Activated CD4-positive, alpha-beta T cell treated with anti-CD3 and anti-CD28 coated beads, Interleukin-10, Interleukin-2, amounts not matched to agents 100 ng/mL and 50 ng/mL, durations not matched to agents 16 hours and 8 hours (primary cell): ENCODE measurements around the gene SYT13.

Experiments
- DNase-seq: peaks from one replicate; pipeline ENCODE4 v3.0.0-alpha.2; 2020

The SYT13 gene, protein sequence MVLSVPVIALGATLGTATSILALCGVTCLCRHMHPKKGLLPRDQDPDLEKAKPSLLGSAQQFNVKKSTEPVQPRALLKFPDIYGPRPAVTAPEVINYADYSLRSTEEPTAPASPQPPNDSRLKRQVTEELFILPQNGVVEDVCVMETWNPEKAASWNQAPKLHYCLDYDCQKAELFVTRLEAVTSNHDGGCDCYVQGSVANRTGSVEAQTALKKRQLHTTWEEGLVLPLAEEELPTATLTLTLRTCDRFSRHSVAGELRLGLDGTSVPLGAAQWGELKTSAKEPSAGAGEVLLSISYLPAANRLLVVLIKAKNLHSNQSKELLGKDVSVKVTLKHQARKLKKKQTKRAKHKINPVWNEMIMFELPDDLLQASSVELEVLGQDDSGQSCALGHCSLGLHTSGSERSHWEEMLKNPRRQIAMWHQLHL

DNA sequence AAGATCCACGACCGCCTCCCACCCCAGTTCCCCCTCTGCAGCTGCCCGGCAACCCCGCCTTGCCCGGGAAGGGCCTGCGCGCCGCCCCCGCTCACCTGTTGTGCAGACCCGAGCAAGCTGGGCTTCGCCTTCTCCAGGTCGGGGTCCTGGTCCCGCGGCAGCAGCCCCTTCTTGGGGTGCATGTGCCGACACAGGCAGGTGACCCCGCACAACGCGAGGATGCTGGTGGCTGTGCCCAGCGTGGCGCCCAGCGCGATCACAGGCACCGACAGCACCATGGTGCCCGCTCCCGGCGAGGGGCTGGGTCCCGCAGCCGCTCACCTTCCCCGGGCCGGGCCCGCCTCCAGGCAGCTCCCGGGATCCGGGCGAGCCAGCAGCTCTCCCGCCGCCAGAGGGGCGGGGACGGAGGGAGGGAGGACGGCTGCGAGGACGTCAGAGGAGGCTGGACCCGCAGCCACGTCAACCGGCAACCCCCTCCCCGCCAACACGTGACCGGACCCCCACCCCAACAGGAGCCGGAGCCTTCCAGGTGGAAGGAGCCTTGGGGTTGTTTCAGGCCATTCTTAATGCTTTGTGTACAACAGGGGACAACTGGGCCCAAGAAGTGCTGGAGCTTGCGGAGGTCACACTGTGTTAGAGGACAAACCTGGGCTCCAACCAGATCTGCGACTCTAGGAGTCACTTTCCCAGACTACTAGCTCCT, at the start of gene SYT13:
Gene SYT13, minus strand, starts transcription at position 412 of the 703 bp plus-strand sequence. Its CDS starts 134 bp downstream, at position 278.
- DNase-seq, result no peak

DNA sequence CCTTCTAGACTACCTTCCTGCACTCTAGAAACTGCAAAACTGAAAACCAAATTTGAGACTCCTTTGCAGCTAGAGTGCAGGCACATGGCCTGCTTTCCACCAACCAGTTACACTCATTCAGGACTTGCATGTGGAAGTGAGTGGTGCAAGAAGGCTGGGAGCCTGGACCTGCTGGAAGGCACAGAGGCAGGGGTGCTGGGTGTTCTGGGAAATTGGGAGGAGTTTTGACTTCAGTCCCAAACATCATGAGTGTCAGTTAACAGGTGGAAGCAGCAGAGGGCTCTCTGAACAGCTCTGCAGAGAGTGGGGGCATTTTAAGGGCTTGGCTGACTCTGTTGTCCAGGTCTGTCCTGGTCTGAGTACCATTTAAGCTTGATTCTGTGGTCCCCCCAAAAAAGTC, 49.3 kb upstream of the SYT13 start:
- DNase-seq, result no peak

DNA sequence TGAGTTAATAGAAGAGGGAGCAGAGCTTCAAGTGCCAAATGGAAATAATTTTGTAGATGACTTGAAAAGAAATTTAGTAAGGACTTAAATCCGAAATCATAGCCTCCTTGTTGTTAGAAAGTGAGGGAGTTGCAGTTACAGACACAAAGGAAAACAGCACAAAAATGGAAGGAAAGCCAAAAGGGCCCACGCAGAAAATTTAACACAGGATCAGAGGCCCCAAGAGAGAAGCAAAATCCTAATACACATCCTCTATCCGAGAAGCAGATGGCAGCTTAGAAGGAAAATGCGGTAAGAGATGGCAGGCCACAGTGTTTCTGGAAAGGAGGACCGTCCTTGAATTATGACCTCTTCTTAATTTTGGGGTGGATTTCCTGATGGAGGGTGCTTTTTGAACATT, 48.7 kb upstream of the SYT13 start:
- no peak for DNase-seq

DNA sequence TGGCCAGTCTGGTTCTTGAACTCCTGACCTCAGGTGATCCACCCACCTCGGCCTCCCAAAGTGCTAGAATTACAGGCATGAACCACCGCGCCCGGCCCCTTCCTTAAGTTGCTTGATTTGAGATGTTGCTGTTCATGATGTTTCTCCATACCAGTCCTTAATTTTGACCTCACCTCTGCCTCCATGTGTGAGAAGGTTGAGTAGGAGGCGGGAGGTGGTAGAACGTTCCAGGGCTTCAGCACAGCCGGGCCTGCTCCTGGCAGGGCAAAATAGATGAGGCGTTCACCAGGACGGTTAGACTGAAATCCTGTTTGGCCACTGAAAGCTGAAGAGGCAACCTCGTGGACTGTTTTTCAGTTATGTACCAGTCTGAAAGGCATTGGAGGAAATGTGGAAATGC, 48.3 kb upstream of the SYT13 start:
- DNase-seq, result no peak

DNA sequence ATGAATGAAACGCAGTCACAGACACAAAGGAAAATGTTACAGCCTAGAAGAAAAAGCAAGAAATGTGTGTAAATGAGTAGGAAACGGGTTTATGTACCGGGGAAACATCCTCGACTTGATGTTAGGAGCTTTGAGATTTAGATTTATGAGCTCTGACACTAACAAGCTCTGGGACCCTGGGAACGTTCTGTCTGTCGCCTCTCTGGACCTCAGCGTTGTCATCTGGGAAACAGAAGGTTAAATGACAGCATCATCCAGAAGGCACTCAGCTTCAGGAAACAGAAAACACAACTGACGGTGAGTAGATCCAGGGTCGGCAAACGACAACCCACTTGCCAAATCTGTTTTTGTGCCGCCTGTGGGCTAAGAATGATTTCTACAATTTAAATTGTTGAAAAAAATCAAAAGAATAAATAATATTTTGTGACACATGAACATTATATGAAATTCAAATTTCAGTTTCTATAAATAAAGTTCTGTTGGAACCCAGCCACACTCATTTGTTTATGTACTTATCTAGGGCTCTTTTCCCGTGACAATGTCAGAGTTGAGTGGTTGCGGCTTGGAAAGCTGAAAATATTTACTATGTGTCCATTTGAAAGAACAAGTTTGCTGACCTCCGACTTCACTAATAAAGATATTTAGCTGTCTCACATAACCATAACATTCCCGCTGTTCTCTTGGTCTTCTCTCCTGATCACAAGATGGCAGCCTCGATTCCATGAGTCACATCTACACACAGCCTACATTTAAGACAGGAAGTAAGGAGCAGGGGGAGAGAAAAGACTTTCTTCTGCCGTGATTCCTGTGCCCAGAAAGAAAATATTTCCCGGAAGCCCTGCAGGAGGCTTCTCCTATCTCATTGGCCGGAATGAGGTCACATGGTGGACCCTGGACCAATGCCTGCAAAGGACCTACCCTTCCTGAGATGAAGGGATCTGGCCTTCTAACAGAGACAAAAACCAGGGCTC, 47.1 kb upstream of the SYT13 start:
- no peak for DNase-seq

DNA sequence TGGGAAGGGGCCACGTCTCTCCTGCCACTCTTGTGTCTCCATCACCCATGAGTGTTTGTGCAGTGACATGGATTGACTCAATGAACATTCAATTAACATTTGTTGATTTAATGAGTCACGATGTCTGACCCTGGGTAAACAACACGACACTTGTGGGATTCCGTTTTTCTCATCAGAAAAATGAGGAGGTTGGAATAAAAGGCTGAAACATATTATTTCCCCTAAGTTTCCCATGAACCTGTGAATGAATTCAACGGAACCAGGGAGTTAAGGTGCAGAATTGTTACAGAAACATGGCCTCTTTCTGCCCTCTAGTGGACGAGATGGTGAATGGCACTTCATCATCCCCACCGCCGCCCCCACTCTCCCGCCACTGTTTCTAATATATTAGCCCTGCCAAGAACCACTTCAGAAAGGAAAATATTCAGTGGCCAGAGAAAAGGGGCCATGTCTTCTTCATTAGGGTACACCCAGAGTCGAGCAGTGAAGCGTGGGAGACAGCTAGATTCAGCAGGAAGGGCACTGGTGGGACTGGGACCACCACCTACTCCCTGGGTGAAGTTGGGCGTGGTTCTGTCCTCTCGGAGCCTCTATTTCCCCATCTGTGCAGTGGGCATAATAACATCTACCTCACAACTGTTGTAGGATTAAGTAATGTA, 46.3 kb upstream of the SYT13 start:
- peak; percentile 43 for DNase-seq

DNA sequence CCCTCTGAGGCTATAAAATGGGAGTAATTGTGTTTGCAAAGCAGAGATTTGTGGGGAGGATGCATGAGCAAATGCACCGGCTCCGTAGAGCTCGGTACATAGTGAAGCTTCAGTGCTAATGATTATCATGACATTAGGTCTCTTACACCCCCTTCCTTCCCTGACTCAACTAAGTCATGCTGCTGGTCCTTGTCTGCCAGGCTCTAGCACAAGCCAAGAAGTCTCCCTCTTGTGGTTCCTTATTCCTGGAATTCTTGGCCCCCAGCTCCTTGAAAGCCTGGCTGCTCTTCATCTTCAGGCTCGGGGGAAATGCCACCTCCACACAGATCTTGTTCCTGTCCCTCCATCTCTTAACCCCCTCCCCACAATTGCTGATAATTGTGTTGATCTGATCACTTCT, 45.7 kb upstream of the SYT13 start:
- no peak for DNase-seq

DNA sequence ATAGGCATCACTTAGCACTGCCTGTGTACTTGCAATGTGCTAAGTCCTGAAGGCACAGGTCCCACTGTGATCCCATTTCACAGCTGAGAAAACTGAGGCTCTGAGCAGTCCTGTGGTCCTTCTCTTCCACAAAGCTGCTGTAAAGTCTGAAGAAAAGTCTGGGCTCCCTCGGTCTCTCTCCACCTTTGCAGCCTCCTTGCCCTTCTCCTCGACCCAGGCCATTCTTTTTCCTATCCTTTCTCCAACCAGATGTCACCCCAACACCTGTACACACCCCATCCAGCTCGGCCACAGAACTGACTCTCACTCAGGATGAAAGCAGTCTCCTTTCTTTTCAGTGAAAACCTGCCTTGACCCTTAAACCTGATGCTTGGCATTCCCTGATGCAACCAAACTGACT, 42.6 kb upstream of the SYT13 start:
- no peak for DNase-seq

DNA sequence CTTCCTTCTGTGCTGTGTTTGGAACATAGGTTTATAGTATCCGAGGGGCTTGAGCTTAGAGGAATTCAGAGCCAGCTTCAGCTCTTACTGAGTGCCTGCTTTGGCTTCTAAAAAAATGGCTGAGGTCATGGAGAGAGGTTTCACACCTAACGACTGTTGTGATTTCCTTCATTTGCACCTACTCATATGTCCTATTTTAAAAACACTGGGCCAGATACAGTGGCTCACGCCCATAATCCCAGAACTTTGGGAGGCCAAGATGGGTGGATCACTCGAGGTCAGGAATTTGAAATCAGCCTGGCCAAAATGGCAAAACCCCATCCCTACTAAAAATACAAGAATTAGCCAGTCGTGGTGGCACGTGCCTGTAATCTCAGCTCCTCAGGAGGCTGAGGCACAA, 38.3 kb upstream of the SYT13 start:
- DNase-seq, result no peak

DNA sequence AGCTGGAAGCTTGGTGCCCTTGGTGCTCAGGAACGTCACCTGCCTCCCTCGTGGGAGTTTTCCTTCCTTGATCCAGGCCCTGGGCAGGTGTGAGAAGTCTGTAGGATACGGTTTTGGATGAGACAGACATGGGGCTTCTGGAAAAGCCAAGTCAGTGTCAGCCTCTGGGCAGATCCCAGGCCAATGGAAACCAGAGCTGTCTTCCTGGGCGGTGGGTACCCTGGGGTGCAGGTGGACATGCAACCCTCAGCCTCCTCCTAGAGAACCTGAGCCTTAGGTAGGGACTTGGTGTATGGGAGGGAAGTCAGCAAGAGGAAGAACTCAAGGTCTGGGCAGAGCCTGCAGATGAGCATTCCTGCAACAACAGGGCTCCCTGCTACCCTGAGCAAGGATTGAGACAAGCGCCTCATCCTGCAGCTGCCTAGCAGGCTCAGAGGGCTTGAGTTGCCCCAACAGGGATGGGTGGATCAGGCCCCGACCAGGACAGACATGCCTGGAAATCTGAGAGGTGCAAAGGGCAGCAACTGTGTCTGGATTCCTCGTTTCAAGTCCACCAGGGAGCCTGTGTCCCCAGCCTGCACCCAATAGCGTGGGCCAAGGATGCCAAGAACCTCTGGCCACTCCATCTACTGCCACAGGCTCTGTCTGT, 37.6 kb upstream of the SYT13 start:
- no peak for DNase-seq

DNA sequence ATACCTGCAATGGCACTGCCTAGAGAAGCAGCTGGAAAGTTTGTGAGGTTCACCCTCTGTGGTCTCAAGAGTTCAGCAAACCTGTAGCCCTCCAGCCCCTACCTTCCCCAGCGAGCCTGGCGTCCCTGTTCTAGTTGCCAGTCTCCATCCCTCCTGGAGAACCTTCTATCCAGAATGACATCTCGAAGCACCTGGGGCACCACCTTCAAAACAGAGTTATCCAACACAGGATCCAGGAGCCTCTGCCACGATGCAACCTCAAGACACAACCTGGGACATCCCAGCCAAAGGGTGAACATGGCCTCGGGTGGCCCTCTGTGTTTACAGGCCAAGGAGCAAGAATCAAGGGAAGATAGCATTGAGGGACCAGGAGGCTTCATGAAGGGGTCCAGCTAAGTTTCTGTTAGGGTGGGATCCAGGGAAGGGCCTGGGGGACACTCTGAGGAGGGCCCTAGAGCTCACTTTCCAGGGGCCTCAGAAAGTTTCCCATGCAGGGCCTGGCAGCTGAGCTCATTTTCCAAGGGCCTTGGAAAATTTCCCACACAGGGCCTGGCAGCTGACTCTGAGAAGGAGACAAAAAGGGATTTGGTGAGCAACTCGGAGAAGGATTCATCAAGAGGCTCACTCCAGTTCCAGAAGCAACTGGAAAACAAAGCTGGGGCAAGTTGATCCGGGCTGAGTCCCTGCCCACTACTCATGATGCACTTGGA, 36.9 kb upstream of the SYT13 start:
- DNase-seq, result no peak

DNA sequence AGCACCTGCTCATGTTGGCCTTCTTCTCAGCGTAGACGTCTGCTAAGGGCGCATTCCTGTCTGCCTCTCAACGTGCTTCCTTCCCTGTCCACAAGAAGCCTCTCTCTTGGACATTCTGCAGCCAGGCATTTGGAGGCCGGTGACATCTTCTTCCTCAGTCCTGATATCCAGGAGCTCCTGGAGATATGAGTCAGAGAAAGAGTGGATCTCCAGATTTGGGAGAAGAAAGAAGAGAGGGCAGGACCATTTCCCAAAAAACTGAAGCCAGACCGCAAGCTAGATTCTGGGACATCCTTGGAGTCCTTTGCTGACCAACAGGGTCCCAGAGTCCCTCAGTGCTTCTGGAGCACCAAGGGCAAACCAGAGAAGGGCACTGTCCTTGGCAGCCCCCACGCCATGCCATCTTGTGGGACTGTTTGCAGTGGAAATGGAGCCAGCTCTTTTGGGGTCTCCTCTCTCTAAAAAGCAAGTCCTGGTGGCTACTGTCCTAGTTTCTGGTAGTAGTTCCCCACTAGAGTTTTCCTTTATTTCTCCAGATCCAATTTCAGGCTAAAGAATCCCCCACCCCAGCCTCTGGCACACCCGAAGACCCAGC, 36.1 kb upstream of the SYT13 start:
- no peak for DNase-seq

DNA sequence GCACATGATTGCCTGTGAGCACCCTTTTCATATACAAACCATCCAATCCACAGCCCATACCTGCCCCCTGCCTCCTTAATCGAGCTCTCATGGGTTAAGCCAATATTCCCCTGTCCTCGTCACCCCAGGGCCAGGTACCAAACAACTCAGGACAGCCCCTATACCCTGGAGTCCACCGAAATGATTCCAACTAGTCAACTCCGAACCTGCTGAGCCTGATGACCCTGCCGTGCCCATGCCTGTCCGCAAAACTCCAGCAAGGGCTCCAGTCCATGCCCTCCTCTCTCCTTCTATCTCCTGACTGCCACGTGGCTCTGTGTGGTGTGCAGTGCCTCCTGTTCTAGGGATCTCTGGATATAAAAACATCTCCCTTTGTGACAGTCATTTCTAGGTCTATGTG, 35.5 kb upstream of the SYT13 start:
- no peak for DNase-seq

DNA sequence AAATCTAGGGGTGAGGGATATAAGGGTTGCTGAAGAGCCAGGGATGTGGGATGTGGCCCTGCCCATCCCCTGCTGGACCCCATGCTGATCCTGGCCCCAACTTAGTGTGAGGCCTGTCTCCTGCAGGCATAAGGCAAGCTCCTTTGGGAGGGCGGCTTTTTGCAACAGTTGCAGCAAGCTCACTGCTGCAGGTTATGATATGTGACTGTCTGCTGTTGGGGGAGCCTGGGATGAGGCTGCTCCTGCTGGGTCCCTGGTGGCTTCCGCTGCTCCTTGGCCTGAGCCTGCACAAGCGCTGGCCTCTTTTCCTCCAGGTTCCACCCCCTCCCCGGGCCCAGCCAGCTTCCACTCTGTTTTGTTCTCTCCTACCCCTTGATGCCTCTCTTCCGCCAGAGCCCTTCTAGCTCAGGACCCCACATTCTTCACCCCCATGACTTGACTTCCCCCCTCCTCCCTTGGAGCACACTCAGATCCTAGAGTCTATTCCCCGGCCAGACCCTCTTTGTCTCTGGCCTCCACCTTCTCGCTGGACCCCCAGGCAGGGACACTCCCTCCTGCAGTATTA, 35.0 kb upstream of the SYT13 start:
- no peak for DNase-seq

DNA sequence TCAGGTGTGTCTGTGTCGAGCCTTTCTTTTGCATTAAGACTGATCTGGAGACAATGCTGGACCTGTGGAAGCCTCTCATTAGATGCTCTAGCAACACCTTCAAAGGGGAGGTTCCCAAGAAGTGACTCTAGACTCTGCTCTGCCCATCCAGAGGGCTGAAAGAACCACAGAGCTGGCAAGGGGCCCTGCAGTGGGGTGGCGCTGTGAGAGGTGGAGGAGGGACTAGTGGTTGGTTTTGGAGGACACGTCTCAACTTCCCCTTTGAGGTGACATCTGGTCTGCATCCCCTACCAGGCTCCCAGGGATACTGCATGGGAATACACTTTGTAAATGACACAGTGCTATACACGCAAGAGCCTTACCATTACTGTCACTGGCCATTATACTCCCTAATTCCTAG, 34.2 kb upstream of the SYT13 start:
- no peak for DNase-seq

DNA sequence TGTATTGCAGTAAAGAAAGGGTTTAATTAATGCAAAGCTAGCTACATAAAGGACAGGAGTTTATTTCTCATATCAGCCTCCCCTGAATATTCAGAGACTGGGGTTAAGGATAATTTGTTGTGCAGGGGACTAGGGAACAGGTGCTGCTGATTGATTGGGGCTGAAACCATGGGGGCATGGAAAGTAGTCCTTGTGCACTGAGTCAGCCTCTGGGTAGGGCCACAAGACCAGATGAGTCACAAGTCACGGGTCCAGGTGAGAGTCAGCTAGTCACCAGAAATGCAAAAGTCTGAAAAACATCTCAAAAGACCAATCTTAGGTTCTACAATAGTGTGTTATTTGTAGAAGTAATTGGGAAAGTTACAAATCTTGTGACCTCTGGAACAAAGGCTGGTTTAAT, 32.9 kb upstream of the SYT13 start:
- DNase-seq, result peak; percentile 6

DNA sequence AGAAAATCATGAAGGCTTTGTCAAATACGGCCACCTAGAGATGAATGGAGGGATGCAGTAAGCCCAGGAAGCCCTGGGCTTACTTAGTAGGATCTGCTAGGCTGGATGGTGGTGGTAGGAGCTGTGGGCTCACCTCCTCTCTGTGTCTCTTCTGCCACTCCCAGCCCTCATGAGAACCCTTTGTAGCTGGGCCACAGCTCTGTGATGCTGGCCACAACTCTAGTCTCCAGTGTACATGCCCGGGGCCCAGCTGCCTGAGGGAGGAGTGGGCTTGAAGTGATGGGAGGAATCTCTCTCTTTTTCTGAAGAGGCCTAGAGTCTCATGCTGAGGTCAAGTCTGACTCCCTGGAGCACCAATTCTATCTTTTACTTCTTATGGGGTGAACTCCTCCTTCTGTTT, 32.4 kb upstream of the SYT13 start:
- DNase-seq, result no peak

DNA sequence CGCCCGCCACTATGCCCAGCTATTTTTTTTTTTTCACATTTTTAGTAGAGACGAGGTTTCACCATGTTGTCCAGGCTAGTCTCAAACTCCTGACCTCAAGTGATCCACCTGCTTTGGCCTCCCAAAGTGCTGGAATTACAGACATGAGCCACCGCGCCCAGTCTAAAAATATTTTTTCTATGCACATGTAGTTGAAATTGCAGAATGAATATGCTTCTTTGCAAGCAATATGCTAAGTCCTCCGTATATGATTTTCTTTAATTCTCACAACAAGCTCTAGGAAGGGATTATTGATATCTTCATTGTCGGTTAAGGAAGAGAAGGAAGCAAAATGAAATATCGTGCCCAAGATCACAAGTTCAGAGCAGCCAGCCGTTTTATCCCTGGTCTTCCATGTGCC, 30.1 kb upstream of the SYT13 start:
- DNase-seq, result no peak

DNA sequence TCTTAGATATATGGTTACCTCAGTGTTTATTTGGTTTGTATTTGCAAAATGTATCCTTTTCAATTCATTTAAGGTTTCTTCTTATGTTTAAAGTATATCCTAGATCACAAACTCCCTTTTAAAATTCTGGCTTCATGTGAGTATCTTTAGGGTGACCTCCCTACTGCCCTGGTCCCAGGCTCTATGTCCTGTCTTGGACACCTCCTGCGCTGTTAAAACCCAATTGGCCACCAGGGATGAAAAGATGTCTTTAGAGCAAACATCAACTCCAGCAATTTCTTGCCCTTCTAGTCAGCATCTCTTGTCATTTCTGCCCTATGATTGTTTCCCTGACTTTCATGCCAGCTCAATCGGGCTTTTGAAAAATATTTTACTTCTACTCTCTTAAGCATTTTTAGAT, 28.8 kb upstream of the SYT13 start:
- DNase-seq, result no peak

DNA sequence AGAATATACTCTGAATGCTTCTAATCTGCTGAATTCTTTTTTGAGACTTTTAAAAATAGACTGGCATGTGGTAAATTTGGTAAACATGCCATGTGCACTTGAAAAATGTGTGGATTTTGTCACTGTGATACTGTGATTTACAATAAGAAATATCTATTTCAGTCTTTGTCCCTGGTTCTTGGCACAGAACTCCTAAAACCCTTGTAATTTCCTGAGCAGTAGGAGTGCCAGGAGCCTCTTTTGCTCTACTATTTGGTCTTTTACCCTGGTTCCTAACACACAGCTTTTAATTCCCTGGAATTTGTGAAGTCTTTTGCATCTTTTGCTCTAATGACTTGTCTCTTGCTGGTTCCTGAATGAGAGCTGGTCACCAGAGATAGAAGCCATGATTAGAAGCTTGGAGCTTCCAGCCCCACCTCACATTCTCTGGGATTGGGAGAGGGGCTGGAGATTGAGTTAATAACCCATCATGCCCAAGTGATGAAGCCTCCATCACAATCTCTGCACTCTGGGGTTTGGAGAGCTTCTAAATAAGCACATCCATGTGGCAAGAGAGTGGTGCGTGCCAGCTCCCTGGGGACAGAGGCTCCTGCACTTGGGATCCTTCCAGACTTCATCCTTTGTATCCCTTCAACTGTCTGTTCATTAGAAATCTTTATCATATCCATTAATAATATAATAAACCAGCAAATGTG, 27.2 kb upstream of the SYT13 start:
- no peak for DNase-seq
